Activated CD4-positive, alpha-beta memory T cell treated with anti-CD3 and anti-CD28 coated beads for 36 hours (primary cell): ENCODE measurements around the gene WNT9B. TPM values are rescaled to one million over a fixed set of nuclear protein-coding genes. Genes with fewer than 3 reads are reported as not detected.

Experiments used
- CTCF ChIA-PET: fragments of 350-600 bp; sonication (Branson Sonifier 250); formaldehyde crosslinking; loops from one replicate; lab custom pipeline; 2021; ENCODE audit warnings: antibody characterized with exemption, inconsistent platforms; lab: Charles Lee
- POLR2A ChIA-PET: fragments of 350-600 bp; sonication (Branson Sonifier 250); formaldehyde crosslinking; loops from one replicate; lab custom pipeline; 2021; ENCODE audit warnings: antibody characterized with exemption; lab: Charles Lee
- DNase-seq: peaks from one replicate; pipeline ENCODE4 v3.0.0-alpha.2; 2020
- H3K27ac Mint-ChIP-seq: one replicate; pipeline ENCODE4 v1.8.0; 2021; ENCODE audit warnings: mixed read lengths
- H3K27me3 Mint-ChIP-seq: one replicate; pipeline ENCODE4 v1.8.0; 2021; ENCODE audit warnings: mixed read lengths
- H3K36me3 Mint-ChIP-seq: one replicate; pipeline ENCODE4 v1.8.0; 2021; ENCODE audit warnings: mixed read lengths
- H3K4me1 Mint-ChIP-seq: one replicate; pipeline ENCODE4 v1.8.0; 2021; ENCODE audit warnings: low read depth, mixed read lengths
- H3K4me3 Mint-ChIP-seq: one replicate; pipeline ENCODE4 v1.8.0; 2021; ENCODE audit warnings: mild to moderate bottlenecking, mixed read lengths
- H3K9me3 Mint-ChIP-seq: one replicate; pipeline ENCODE4 v1.8.0; 2021; ENCODE audit warnings: mixed read lengths
- intact Hi-C: fragments of 100-400 bp; cut with micrococcal nuclease; formaldehyde crosslinking; loops from one replicate; pipeline ENCODE4 v1.15.1; 2023
- total RNA-seq, 2 experiments: library from RNA; stranded (reverse); gene quantifications; one replicate each; pipeline ENCODE4 v1.2.3, GENCODE V29; 2021

The WNT9B gene
- total RNA-seq, 2 experiments from 2014 or later: not detected

DNA sequence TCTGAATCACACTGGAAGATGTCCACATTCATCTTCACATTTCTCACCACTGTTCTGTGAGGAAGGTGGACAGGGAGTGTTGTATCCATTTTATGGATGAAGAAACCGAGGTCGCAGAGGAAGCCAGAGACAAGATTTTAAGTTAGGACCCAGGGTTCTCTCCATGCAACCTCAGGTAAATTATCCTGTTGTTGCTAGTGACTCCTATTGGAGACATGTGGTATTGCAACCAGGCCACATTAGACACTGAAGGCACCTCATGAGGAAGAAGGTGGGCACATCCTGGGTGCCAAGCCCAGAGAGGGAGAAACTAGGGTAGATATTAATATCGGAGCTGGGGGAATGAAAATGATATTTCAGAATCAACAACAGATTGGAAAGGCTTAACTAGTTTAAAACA is 8.5 kb upstream of the WNT9B start:
- CTCF ChIA-PET: interaction anchor here (0.7 to 2.9 kb wide), 11 partner anchors 10 to 154 kb away, joined by 3 to 21 read pairs (median 5); no protein-coding TSS in a partner anchor
- Mint-ChIP-seq H3K27ac (no peak overlapping the region), H3K9me3 (peaks cover 17% of the 10 kb centered on the region), H3K36me3 (peaks cover 4% of the 10 kb centered on the region), H3K4me1 (peaks cover 4% of the 10 kb centered on the region), H3K4me3 (no peak overlapping the region), H3K27me3 (peaks cover 42% of the 10 kb centered on the region)
- no peak for DNase-seq
- POLR2A ChIA-PET: no interaction called here
- intact Hi-C loops: no loop called here

DNA sequence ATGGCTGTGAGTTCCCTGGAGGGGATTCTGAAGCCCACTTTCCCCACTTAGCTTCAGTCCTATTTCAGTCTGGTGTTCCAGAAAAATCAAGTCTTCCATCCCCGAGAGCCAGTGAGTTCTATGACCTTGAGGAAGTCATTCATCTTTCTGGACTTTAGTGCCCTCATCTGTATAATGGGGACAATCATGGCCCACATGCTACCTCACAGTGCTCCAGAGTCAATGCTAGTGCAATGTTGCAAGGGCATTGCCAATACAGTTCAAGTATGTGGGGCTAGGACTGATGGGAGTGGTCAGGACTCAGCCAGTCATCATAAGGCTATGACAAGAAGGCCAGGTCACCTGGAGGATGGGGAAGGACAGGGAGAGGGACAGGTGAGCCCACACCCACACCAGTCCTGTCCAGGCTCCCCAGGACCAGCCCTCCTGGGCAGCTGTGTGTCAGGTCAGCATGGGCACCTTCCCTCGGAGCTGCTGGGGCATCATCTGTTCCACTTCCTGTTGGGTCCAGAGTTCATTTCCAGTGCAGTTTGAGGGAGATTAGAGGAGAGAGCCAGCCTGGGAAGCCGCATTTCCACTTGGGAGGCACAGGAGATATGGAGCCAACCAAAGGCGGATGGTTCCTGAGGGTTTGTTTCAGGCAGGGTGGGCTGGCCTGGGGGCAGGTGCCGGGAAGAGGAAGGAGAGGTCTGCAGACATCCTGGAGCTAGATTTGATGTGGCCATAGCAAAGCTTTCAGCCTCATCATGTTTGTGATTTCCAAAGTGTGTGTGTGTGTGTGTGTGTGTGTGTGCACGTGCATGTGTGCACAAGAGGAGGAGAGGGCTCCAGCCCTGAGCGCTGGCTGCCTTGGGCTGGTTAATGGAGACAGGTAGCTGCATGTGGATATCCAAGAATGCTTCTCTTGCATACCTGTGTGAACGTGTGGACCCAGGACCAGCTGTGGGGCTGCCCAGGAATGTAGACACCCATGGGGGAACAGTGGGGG is 3.9 kb upstream of the WNT9B start:
- DNase-seq: no peak
- Mint-ChIP-seq H3K27ac (no peak overlapping the region), H3K9me3 (peaks cover 14% of the 10 kb centered on the region), H3K4me3 (no peak overlapping the region), H3K27me3 (peaks cover 48% of the 10 kb centered on the region), H3K36me3 (peaks cover 4% of the 10 kb centered on the region), H3K4me1 (peaks cover 3% of the 10 kb centered on the region)
- intact Hi-C loops: no loop called here
- POLR2A ChIA-PET: no interaction called here
- CTCF ChIA-PET: no interaction called here

DNA sequence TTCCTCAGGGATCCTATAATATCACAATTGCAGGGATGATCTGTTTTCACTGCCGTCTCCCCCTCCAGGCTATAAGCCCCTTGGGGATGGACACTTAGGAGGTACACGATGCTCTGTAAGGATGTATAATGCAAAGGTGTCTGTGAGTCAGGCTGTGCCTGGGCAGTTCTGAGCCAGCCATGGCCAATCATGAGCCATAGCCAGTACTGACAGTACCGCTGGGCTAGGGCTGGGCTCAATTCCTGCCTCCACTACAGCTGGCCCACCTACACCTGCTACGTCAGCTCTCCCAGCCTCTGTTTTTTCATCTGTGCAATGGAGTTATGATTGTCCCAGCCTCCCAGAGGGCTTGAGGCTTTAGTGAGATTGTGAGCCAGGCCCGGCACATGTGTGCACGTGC is 2.8 kb upstream of the WNT9B start:
- H3K27ac Mint-ChIP-seq: no peak overlapping the region
- peaks cover 48% of the 10 kb centered on the region for H3K27me3 Mint-ChIP-seq
- peaks cover 4% of the 10 kb centered on the region for H3K9me3 Mint-ChIP-seq
- no peak overlapping the region for H3K4me3 Mint-ChIP-seq
- peaks cover 3% of the 10 kb centered on the region for H3K4me1 Mint-ChIP-seq
- intact Hi-C loops: no loop called here
- DNase-seq: no peak
- POLR2A ChIA-PET: no interaction called here
- H3K36me3 Mint-ChIP-seq: no peaks in the 10 kb centered on the region
- CTCF ChIA-PET: no interaction called here

DNA sequence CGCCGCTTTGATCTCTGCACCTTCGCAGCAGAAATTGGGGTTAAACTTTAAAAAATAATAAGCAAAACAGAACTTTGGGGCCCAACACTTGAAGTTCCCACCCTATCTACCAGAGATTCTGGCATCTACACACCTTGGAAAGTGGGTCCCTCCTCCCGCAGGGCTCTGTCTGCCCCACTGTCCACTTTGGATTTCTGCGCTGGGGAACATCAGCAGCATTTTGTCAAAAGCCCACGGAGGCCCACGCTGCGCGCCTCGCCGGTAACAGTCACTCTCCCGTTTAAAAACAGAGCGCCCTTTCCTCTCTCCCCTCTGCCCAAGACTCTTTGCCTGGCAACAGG is 725 bp upstream of the WNT9B start:
- Mint-ChIP-seq H3K27me3 (peaks cover 56% of the 10 kb centered on the region), H3K27ac (no peak overlapping the region), H3K36me3 (no peaks in the 10 kb centered on the region), H3K4me1 (peaks cover 3% of the 10 kb centered on the region), H3K9me3 (no peaks in the 10 kb centered on the region), H3K4me3 (no peak overlapping the region)
- DNase-seq: no peak
- CTCF ChIA-PET: no interaction called here
- intact Hi-C loops: no loop called here
- POLR2A ChIA-PET: no interaction called here

DNA sequence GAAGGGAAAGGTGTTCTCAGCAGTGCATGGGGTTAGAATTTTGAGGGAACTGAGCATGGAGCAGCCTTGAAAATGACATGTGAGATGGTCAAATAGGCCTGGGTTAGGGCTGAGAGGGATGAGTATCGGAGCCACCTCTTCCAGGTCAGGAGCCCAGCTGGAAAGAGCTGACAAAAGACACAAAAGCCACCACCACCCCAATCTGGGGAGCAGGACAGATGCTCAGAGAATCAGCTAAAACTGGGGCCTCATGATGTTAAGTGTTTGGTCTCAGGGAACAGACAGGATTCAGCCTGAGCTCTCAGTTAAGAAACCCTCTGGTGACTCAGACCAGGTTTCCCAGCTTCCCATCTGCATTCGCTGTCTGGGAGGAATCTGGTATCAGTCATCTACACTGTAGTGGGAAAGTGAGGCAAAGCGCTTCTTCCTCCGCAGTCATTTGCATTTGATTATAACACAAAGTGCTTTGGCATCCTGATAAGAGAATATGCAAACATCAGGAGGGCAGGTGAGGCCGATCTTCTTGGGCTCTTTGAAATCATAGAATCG is 2.6 kb downstream of the WNT9B start:
- H3K4me3 Mint-ChIP-seq: no peak overlapping the region
- H3K4me1 Mint-ChIP-seq: peaks cover 3% of the 10 kb centered on the region
- CTCF ChIA-PET: interaction anchor here (0.9 to 2.2 kb wide), 4 partner anchors 11 to 88 kb away, joined by 3 to 10 read pairs (median 4); no protein-coding TSS in a partner anchor
- H3K36me3 Mint-ChIP-seq: no peaks in the 10 kb centered on the region
- no peak for DNase-seq
- intact Hi-C loops: no loop called here
- H3K27me3 Mint-ChIP-seq: peaks cover 56% of the 10 kb centered on the region
- H3K27ac Mint-ChIP-seq: no peak overlapping the region
- H3K9me3 Mint-ChIP-seq: no peaks in the 10 kb centered on the region
- POLR2A ChIA-PET: no interaction called here

DNA sequence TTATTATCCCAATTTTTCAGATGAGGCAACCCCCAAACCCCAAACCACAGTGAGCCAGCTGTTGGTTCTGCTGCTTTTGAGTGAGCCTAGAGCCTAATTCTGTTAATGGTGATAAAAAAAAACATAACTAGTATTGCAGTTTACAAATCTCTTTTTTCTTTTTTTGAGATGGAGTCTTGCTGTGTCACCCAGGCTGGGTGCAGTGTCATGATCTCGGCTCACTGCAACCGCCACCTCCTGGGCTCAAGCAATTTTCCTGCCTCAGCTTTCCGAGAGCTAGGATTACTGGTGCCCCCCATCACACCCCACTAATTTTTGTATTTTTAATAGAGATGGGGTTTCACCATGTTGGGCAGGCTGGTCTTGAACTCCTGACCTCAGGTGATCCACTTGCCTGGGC is 3.1 kb downstream of the WNT9B start:
- no peaks in the 10 kb centered on the region for H3K9me3 Mint-ChIP-seq
- ChIA-PET CTCF (interaction anchor here (0.9 to 2.2 kb wide), 4 partner anchors 12 to 88 kb away, joined by 3 to 10 read pairs (median 4); no protein-coding TSS in a partner anchor), POLR2A (no interaction called here)
- no peaks in the 10 kb centered on the region for H3K36me3 Mint-ChIP-seq
- H3K4me3 Mint-ChIP-seq: no peak overlapping the region
- peaks cover 53% of the 10 kb centered on the region for H3K27me3 Mint-ChIP-seq
- intact Hi-C loops: no loop called here
- no peak for DNase-seq
- H3K27ac Mint-ChIP-seq: no peak overlapping the region
- H3K4me1 Mint-ChIP-seq: peaks cover 3% of the 10 kb centered on the region

DNA sequence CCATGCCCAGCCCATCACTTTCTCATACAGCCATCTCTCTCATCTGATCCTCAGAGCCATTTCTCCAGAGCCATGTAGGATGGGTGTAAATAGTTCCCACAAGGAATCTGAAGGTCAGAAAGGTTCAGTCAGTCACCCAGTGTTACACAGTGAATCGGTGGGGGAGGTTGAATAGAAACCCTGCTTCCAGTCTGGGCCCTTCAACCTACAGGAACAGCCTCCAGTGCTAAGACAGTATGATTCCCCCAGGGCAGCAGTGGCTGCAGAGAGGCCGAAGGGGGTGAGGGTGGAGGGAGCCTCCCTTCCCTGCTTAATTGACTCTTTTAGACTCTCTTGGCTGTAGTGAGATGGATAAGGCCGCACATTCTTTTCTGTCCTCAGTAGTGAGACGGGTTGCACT is 3.6 kb downstream of the WNT9B start:
- no peak overlapping the region for H3K27ac Mint-ChIP-seq
- CTCF ChIA-PET: interaction anchor here (0.9 to 2.1 kb wide), 2 partner anchors 19 to 87 kb away, joined by 3 to 5 read pairs; no protein-coding TSS in a partner anchor
- intact Hi-C loops: no loop called here
- H3K36me3 Mint-ChIP-seq: no peaks in the 10 kb centered on the region
- DNase-seq: no peak
- H3K4me3 Mint-ChIP-seq: no peak overlapping the region
- POLR2A ChIA-PET: no interaction called here
- H3K27me3 Mint-ChIP-seq: peaks cover 51% of the 10 kb centered on the region
- no peaks in the 10 kb centered on the region for H3K9me3 Mint-ChIP-seq
- peaks cover 3% of the 10 kb centered on the region for H3K4me1 Mint-ChIP-seq

DNA sequence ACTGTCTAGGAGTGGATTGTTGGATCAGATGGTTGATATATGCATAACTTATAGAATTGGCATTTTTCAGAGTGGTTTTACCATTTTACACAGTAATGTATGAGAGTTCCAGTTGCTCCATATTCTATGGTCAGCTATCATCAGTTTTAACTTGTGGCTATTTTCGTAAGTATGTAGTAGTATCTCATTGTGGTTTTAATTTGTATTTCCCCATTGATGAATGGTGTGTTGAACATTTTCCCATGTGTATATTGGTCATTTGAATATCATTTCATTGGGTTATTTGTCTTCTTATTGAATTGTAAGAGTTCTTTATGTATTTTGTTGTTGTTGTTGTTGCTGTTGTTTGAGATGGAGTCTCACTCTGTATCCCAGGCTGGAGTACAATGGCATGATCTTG is 6.2 kb downstream of the WNT9B start:
- Mint-ChIP-seq H3K36me3 (no peaks in the 10 kb centered on the region), H3K27ac (no peak overlapping the region), H3K4me1 (no peaks in the 10 kb centered on the region), H3K27me3 (peaks cover 30% of the 10 kb centered on the region), H3K4me3 (no peak overlapping the region), H3K9me3 (no peaks in the 10 kb centered on the region)
- no peak for DNase-seq
- intact Hi-C loops: no loop called here
- ChIA-PET CTCF (no interaction called here), POLR2A (no interaction called here)

DNA sequence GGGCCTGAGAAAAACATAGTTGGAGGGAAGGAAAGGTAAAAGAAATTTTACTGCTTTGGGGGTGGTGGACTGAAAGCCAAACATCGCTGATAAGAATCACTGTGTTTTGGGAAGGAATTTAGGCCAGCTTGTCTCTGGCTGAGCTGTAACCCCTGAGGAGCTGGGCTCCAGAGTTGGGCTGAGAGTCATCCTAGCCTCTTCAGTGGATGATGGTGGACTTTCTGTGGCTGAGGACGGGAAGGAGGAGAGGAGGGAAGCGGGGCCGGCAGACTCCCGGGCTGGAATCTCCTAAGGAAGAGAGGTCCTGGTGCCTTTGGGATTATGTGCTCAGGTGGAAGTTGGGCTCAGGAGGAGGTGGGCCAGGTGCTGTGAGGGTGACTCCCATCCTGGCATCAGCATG is 8.6 kb downstream of the WNT9B start:
- ChIA-PET CTCF (no interaction called here), POLR2A (no interaction called here)
- Mint-ChIP-seq H3K27ac (no peak overlapping the region), H3K27me3 (peaks cover 25% of the 10 kb centered on the region), H3K36me3 (no peaks in the 10 kb centered on the region), H3K9me3 (no peaks in the 10 kb centered on the region), H3K4me1 (no peaks in the 10 kb centered on the region), H3K4me3 (no peak overlapping the region)
- intact Hi-C loops: no loop called here
- no peak for DNase-seq

DNA sequence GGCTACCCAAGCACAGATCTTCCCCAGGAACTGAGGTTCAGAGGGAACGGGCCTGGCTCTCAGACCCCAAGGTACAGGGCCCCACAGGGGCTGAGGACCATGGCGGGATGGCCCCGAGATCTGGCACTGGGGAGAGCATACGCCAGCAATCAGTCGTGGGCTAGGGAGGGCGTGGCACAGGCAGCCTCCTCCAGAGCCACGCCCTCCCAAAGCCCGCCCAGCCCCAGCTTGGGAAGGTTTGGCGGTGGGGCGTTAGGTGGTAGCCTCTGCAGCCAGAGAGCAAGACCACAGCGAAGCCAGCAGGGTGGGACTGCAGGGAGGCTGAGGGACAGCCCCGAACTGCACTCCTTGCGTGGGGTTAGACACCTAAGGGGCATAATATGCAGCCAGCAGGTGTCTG is 11.6 kb downstream of the WNT9B start:
- Mint-ChIP-seq H3K36me3 (no peaks in the 10 kb centered on the region), H3K27ac (no peak overlapping the region), H3K9me3 (no peaks in the 10 kb centered on the region), H3K4me1 (no peaks in the 10 kb centered on the region), H3K27me3 (peaks cover 24% of the 10 kb centered on the region), H3K4me3 (no peak overlapping the region)
- ChIA-PET CTCF (no interaction called here), POLR2A (no interaction called here)
- intact Hi-C loops: no loop called here
- DNase-seq: no peak

DNA sequence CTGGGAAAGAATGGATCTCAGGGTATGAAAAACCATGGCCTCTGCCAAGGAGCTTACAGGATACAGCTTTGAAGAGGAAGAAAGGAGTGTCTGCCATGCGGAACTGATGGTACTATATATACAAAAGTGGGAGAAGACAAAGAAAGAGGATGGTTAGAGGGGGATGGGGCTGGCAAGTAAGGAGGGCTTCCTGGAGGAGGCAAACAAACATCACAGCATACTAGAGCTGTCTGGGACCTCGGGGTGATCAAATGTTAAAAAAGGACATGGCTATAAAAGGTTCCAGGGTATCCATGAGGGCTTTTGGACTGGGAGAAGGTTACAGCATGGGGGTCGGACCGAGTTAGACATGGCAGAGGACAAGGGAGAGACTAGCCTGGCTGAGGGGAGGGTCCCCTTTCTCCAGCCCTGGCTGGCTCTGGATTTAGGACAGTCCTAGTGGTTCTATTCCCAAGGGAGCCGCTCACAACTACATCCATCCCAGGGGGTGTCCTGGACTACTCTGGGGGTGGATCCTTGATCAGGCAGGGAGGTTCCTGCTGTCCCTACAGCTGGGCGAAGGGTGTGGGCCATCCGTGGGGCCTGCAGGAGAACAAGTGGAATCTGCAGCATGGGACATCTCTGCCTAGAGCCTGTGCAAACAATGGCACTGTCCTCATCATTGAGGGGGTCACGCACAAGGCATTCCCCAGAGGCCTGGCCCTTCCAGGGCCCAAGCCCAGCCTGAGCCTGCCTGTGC is 12.2 kb downstream of the WNT9B start:
- no peak for DNase-seq
- POLR2A ChIA-PET: no interaction called here
- CTCF ChIA-PET: no interaction called here
- Mint-ChIP-seq H3K4me1 (no peaks in the 10 kb centered on the region), H3K36me3 (no peaks in the 10 kb centered on the region), H3K9me3 (no peaks in the 10 kb centered on the region), H3K27ac (no peak overlapping the region), H3K4me3 (no peak overlapping the region), H3K27me3 (peaks cover 22% of the 10 kb centered on the region)
- intact Hi-C loops: no loop called here

DNA sequence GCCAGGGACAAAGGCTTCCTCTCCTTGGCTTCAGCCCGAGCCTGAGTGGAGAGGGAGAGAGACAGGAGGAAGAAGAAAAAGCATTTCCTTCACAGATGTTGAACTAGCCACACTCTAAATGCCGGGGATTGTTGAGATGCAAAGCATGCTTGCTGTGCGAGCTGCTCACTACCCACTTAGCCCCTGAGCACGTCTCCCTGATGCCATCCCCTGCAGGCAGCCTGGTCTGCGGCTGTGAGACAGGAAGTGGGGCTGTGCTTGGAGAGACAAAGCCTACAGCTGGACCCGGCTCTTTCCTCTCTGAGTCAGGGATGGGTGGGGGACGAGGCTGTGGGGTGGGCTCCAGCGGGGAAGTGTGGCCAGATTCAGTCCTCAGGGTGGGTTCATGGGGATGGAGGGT is 13.7 kb downstream of the WNT9B start:
- DNase-seq: no peak

More for the DNA sequence above, 13.7 kb downstream of the WNT9B start:
- intact Hi-C loops: no loop called here
- Mint-ChIP-seq H3K9me3 (no peaks in the 10 kb centered on the region), H3K4me3 (no peak overlapping the region), H3K4me1 (no peaks in the 10 kb centered on the region), H3K27me3 (peaks cover 22% of the 10 kb centered on the region), H3K27ac (no peak overlapping the region), H3K36me3 (no peaks in the 10 kb centered on the region)
- POLR2A ChIA-PET: no interaction called here
- CTCF ChIA-PET: interaction anchor here (1.7 kb wide), 1 partner anchor 23 kb away, joined by 5 read pairs; no protein-coding TSS in a partner anchor
